Measurements from ENCODE around the gene FAM3A. TPM values are rescaled to one million over a fixed set of nuclear protein-coding genes. Genes with fewer than 3 reads are reported as not detected.

FAM3A gene
- polyA plus RNA-seq, 1 donor from 2014 or later, result 19.5 TPM

GRCh38 chrX:154547245-154548027 lies 31.4 kb upstream of the FAM3A start, which contains the start of gene IKBKG:
Gene IKBKG, plus strand, starts transcription at chrX:154547620. Its CDS starts 4,383 bp downstream, at chrX:154552003.
- peak; percentile 18 for TF ChIP-seq EP300 (conservative IDR thresholded peaks at IDR 0.05; ENCODE audit: poor library complexity, severe bottlenecking)
- no peak for TF ChIP-seq SMC3 (conservative IDR thresholded peaks at IDR 0.05; ENCODE audit: poor library complexity)
- TF ChIP-seq TAF1 (IDR thresholded peaks at IDR 0.05; ENCODE audit: low read depth), result peak; percentile 29
- TF ChIP-seq RAD21 (conservative IDR thresholded peaks at IDR 0.05), result no peak
- peak; percentile 32 for TF ChIP-seq MXI1 (conservative IDR thresholded peaks at IDR 0.05; ENCODE audit: poor library complexity, severe bottlenecking)
- TF ChIP-seq CTCF (IDR thresholded peaks at IDR 0.05; ENCODE audit: poor library complexity, severe bottlenecking), result no peak
- TF ChIP-seq POLR2AphosphoS5 (IDR thresholded peaks at IDR 0.05), result peak; percentile 60
- no peak for TF ChIP-seq REST (IDR thresholded peaks at IDR 0.05; ENCODE audit: borderline replicate concordance)
- peak within 1 kb of the TSS; percentile 88 for H3K27ac ChIP-seq (ENCODE audit: low read length)
- no peaks in the 10 kb centered on the region for H3F3A ChIP-seq (ENCODE audit: insufficient read depth, low read length, poor library complexity, severe bottlenecking)
- no peaks in the 10 kb centered on the region for H3K27me3 ChIP-seq (ENCODE audit: insufficient read depth, low read depth, low read length)
- no peaks in the 10 kb centered on the region for H4K20me1 ChIP-seq (ENCODE audit: insufficient read depth)
- H3K9me2 ChIP-seq (ENCODE audit: insufficient read depth, low read length), result no peaks in the 10 kb centered on the region
- peaks cover 10% of the 10 kb centered on the region for H3K79me2 ChIP-seq (replicated peaks; ENCODE audit: insufficient read depth, low read length)
- H3K4me3 ChIP-seq (ENCODE audit: low read length), result peak within 1 kb of the TSS; percentile 81
- peak within 1 kb of the TSS; percentile 85 for H3K9ac ChIP-seq (ENCODE audit: low read length)
- H3K36me3 ChIP-seq (ENCODE audit: insufficient read depth, low read length), result no peaks in the 10 kb centered on the region
- H2AFZ ChIP-seq (ENCODE audit: low read depth, low read length), result peak within 1 kb of the TSS; percentile 21
- H3K4me2 ChIP-seq (ENCODE audit: low read length), result peak within 1 kb of the TSS; percentile 55
- no peaks in the 10 kb centered on the region for H3K9me3 ChIP-seq (ENCODE audit: low read length)

- no peaks in the 10 kb centered on the region for H3K27me3 ChIP-seq (ENCODE audit: insufficient read depth, low read depth, low read length)
- H4K20me1 ChIP-seq (ENCODE audit: insufficient read depth), result no peaks in the 10 kb centered on the region
- no peaks in the 10 kb centered on the region for H3K9me3 ChIP-seq (ENCODE audit: low read length)
- peak within 1 kb of the TSS; percentile 81 for H3K4me3 ChIP-seq (ENCODE audit: low read length)
- H3K27ac ChIP-seq (ENCODE audit: low read length), result peak within 1 kb of the TSS; percentile 88
- H3K36me3 ChIP-seq (ENCODE audit: insufficient read depth, low read length), result no peaks in the 10 kb centered on the region
- peaks cover 10% of the 10 kb centered on the region for H3K79me2 ChIP-seq (replicated peaks; ENCODE audit: insufficient read depth, low read length)
- peak within 1 kb of the TSS; percentile 55 for H3K4me2 ChIP-seq (ENCODE audit: low read length)
- H3K9me2 ChIP-seq (ENCODE audit: insufficient read depth, low read length), result no peaks in the 10 kb centered on the region
- no peak for TF ChIP-seq EP300 (conservative IDR thresholded peaks at IDR 0.05; ENCODE audit: poor library complexity, severe bottlenecking)
- TF ChIP-seq REST (IDR thresholded peaks at IDR 0.05; ENCODE audit: borderline replicate concordance), result no peak
- no peak for TF ChIP-seq TAF1 (IDR thresholded peaks at IDR 0.05; ENCODE audit: low read depth)
- no peak for TF ChIP-seq SMC3 (conservative IDR thresholded peaks at IDR 0.05; ENCODE audit: poor library complexity)
- TF ChIP-seq RAD21 (conservative IDR thresholded peaks at IDR 0.05), result no peak
- peak; percentile 44 for TF ChIP-seq CTCF (IDR thresholded peaks at IDR 0.05; ENCODE audit: poor library complexity, severe bottlenecking)
- TF ChIP-seq MXI1 (conservative IDR thresholded peaks at IDR 0.05; ENCODE audit: poor library complexity, severe bottlenecking), result peak; percentile 63
- H3K9ac ChIP-seq (ENCODE audit: low read length), result peak within 1 kb of the TSS; percentile 85
- H2AFZ ChIP-seq (ENCODE audit: low read depth, low read length), result peak within 1 kb of the TSS; percentile 21
- no peaks in the 10 kb centered on the region for H3F3A ChIP-seq (ENCODE audit: insufficient read depth, low read length, poor library complexity, severe bottlenecking)
Observed at GRCh38 chrX:154546354-154547244, 30.6 kb upstream of the FAM3A start, which contains the start of gene G6PD. Gene G6PD, minus strand, starts transcription at chrX:154546846. Its CDS starts 691 bp downstream, at chrX:154546155.

All from neural cell (in vitro differentiated cells).